ENCODE measurements around the gene STMN1.

Gene STMN1

GRCh38 chr1:25890239-25891034 is 15.8 kb downstream of the STMN1 start:
- no peak for DNase-seq

GRCh38 chr1:25889470-25889869 is 16.7 kb downstream of the STMN1 start:
- DNase-seq: no peak

GRCh38 chr1:25888426-25888987 is 17.7 kb downstream of the STMN1 start:
- DNase-seq: no peak

- DNase-seq: no peak
Observed at GRCh38 chr1:25885602-25886001, 20.6 kb downstream of the STMN1 start.

GRCh38 chr1:25881266-25881665 is 25.0 kb downstream of the STMN1 start:
- no peak for DNase-seq

GRCh38 chr1:25880518-25880917 is 25.7 kb downstream of the STMN1 start:
- DNase-seq: no peak

GRCh38 chr1:25879675-25880074 is 26.5 kb downstream of the STMN1 start:
- no peak for DNase-seq

- no peak for DNase-seq
Observed at GRCh38 chr1:25878690-25879089, 27.5 kb downstream of the STMN1 start.

- no peak for DNase-seq
Observed at GRCh38 chr1:25877155-25877554, 29.1 kb downstream of the STMN1 start.

- no peak for DNase-seq
Observed at GRCh38 chr1:25876693-25877077, 29.5 kb downstream of the STMN1 start.

GRCh38 chr1:25875856-25876692 is 30.1 kb downstream of the STMN1 start:
- no peak for DNase-seq

GRCh38 chr1:25875154-25875855 is 30.9 kb downstream of the STMN1 start, which contains the start of gene PAQR7:
PAQR7 (minus strand) TSS chr1:25875708; CDS start chr1:25863839, 11,869 bp downstream.
- DNase-seq: peak; percentile 35

GRCh38 chr1:25874635-25875153 is 31.5 kb downstream of the STMN1 start:
- no peak for DNase-seq

GRCh38 chr1:25874209-25874608 is 32.0 kb downstream of the STMN1 start:
- no peak for DNase-seq

GRCh38 chr1:25873120-25873519 is 33.1 kb downstream of the STMN1 start:
- DNase-seq: no peak

- no peak for DNase-seq
Observed at GRCh38 chr1:25872713-25873112, 33.5 kb downstream of the STMN1 start.

- no peak for DNase-seq
Observed at GRCh38 chr1:25871704-25872494, 34.3 kb downstream of the STMN1 start.

- DNase-seq: no peak
Observed at GRCh38 chr1:25871086-25871703, 35.0 kb downstream of the STMN1 start.

GRCh38 chr1:25870614-25871013 is 35.6 kb downstream of the STMN1 start:
- no peak for DNase-seq

- DNase-seq: no peak
Observed at GRCh38 chr1:25869909-25870606, 36.2 kb downstream of the STMN1 start.

Measured in activated T-cell treated with anti-CD3 and anti-CD28 coated beads for 4 hours (primary cell).